Hepatocyte (in vitro differentiated cells): ENCODE results near the gene EDN1.

Experiments used
- EZH2phosphoT487 ChIP-seq: fragments of 200-600 bp; sonication (generic); IDR thresholded peaks from one replicate; pipeline ENCODE4 v1.6.1; 2018; ENCODE audit warnings: antibody characterized with exemption, mild to moderate bottlenecking, low read depth, moderate library complexity; ENCODE audit not compliant: unreplicated experiment, severe bottlenecking
- TF ChIP-seq, protein P1 (sequence below): fragments of 200-600 bp; sonication (generic); IDR thresholded peaks from 2 replicates; pipeline ENCODE4 v1.5.1; 2016; ENCODE audit warnings: antibody characterized with exemption, mild to moderate bottlenecking; ENCODE audit not compliant: poor library complexity

DNA sequence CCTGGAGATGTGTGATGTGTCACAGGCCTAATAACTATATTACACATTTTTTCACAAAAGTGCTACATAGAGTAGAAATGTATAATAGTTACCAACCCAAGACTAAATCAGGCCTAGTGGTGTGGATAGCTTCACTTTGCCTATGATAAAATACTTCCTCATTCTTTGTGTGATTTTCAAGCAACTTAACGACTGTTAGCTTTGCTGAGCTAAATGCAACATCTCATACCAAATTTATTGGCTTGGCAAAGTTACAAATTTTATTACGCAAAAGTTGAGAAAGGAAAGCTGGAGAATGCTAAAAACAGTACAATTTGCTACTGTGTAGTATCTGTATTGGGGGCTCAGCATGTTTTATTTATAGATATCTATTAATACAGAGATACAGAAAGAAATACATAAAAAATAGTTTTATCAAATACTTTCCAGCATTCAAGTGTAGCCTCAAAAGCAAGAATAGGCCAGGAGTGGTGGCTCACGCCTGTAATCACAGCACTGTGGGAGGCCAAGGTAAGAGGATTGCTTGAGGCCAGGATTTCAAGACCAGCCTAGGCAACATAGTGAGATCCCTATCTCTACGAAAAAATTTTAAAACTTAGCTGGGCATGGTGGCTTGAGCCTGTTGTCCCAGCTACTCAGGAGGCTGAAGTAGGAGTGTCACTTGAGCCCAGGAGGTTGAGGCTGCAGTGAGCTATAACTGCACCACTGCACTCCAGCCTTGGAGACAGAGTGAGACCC is 3.6 kb upstream of the EDN1 start:
- TF ChIP-seq, protein P1, sequence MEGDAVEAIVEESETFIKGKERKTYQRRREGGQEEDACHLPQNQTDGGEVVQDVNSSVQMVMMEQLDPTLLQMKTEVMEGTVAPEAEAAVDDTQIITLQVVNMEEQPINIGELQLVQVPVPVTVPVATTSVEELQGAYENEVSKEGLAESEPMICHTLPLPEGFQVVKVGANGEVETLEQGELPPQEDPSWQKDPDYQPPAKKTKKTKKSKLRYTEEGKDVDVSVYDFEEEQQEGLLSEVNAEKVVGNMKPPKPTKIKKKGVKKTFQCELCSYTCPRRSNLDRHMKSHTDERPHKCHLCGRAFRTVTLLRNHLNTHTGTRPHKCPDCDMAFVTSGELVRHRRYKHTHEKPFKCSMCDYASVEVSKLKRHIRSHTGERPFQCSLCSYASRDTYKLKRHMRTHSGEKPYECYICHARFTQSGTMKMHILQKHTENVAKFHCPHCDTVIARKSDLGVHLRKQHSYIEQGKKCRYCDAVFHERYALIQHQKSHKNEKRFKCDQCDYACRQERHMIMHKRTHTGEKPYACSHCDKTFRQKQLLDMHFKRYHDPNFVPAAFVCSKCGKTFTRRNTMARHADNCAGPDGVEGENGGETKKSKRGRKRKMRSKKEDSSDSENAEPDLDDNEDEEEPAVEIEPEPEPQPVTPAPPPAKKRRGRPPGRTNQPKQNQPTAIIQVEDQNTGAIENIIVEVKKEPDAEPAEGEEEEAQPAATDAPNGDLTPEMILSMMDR: no peak
- no peak for TF ChIP-seq EZH2phosphoT487
